LoVo (cell line): ENCODE results near the gene SYT15.
"Not testable (repeated sequence)": the region's sequence is repeated elsewhere in the genome, so short reads cannot be mapped to it uniquely, and the experiment has no call there.

Experiments used
- DNase-seq: peaks from one replicate; pipeline ENCODE4 v3.0.0-alpha.2; 2016; ENCODE audit warnings: low spot score

Gene SYT15

DNA sequence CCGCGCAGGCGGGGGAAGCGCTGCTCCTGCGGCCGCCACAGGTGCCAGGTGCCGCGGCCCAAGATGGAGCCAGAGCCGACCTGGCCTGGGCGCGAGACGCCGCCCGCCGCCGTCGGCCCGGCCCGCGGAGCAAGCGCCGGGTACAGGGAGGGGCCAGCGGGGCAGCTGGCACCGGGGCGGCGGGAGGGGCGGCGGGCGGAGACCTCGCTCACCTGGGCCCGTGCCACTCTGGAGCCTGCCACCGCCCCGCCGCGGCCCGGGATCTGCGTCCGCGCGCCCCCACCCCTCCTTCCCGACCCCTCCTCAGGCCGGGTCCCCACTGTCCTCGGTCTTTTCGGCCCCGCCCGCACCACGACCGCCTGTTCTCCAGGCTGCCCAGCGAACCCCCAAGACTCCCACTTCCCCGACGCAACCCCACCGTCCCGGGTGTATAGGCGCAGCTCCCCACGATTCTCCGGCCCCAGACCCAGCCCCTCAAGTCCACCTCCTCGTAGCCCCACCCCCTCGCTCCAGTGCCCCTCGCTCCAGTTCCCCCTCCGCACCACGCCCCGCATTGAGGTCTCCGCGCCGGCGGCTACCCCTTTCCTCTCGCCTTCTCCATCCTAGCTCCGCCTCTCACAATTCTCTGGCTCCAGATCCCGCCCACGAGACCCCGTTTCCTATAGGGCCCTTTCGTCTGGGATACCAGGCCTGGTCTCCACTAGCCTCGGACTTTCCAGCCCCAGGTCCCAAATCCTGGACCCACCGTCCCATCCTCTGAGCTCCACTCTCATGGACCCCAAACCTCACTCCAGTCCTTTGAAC, 22.2 kb upstream of the SYT15 start, which contains the start of gene GPRIN2:
GPRIN2 (minus strand) TSS at position 144 of the 804 bp plus-strand sequence. CDS start 5,922 bp downstream, outside the sequence.
- DNase-seq: peak; percentile 57

DNA sequence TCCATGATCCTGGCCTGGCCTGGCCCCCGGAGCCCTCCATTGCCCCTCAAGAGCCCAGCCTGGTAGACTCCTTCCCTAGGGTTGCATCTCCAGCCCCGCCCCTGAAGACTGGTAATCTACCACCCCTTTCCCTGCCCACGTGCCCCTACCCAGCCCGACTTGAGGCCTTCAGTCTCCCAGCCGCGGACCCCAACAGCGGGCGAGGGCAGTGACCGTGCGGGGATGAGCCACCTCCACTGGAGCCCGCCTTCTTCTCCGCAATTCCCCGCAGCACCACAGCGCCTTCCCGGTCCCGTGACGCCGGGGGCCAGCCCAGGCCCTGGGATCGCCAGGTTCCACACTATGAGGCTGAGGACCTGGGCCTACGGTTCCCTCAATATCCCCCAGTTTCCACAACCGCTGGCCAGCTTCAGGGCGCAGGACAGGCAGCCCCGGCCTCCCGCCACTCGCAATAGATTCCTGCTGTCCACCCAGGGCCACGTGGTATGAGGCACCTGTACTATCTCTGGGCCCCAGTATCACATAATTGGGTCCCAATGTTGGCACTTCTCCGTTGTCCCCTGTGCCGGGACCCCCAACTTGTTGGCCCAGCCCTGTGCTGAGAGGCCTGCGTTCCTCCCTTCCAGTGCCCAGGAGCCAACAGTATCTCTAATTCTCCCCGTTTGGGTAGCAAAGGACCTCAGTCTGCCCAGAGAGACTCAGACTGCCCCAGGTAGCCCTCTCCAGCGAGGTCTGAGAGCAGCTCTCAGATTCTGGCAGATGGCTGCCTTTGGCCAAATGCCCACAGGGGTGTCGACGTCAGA, 21.4 kb upstream of the SYT15 start:
- no peak for DNase-seq

DNA sequence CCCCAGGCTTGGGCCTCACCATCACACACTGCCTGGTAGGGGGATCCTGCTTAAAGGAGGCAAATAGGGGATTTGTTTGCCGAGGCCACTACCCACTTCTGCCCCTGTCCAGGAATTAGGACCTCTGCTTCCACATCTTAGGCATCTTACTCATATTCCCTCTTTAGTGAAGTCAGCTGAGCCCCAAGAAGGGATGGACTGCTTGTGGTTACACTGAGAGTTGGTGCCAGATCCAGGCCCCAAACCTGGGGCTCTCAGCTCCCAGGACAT, 20.9 kb upstream of the SYT15 start:
- DNase-seq: no peak

DNA sequence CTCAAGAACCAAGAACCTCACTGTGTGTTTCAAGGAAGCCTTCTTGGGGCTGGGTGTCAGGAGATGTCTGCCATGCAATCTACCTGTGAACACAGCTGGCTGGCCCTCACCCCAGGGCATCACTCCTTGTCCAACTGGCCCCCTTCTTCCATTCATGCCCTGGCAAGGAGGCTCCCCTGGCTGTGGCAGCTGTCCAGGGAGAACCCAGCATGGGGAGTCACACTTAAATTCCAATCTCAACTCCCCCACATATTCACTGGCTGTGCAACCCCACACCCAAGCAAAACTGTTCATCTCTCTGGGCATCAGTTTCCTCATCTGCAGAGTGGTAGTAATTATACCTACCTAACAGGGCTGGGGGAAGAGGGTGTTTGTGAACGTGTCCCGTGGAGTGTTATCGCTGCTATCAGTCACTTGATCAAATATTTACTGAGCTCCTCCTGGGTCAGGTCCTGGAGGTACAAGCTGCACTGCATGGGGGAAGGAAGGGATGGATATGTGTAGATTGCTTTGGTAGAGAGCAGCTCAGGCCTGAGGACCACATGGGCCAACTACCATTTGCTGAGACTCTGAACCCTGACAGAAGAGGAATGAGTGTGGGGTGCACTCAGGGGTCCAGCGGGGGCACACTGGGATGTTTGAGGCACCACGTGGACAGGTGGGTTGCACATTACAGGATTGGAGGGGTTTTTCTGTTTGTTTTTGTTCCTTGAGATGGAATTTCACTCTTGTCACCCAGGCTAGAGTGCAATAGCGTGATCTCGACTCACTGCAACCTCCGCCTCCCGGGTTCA, 20.3 kb upstream of the SYT15 start:
- no peak for DNase-seq

DNA sequence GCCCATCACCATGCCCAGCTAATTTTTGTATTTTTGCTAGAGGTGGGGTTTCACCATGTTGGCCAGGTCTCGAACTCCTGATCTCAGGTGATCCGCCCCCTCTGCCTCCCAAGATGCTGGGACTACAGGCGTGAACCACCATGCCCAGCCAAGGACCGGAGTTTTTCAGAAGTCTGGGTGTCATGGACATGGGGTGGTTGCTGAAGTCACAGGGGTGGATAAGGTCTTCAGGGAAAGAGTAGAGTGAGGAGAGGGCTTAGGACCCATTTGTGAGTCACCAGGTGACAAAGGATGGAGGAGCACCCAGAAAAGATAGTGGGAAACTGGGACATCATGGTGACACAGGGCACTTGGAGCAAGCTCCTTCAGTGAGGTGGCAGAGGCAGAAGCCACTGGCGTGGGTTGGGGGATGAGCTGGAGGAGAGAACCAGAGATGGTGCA, 19.7 kb upstream of the SYT15 start:
- DNase-seq: no peak

DNA sequence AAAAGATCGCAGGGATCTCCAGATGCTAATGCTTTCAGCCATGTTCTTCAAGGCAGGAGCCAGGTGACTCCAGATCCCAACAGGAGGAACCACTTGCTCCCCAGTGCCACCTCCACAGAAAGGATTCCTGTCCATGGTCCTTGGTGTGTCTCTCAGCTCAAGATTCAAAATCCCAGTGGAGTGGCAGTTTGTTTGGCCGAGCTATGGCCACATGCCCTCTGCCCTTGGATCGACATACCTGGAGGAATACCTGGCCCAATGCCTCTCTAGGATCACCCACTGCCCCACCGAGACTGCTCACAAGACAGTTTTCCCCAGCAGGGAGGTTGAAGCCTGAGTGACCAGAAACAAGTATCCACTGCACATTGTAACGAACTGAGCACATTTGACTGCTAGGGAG, 18.5 kb upstream of the SYT15 start:
- DNase-seq: no peak

DNA sequence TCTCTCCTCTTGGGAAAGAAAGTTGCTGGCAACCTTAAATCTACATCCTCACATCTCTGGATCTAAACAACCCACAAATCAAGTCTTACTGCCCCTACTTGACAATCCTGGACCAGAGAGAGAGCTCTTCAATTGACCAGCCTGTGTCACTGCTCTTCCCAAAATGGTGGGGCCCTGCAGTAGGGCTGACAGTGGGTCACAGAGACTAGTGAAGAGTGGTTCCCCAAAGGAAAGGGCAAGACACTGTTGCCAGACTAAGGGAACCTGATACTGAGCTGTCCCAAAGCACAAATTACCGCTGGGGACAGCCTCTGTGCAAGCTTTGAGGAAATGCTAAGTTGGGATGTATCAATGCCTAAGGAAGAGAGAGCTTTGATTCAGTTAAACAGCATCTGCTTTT, 18.0 kb upstream of the SYT15 start:
- no peak for DNase-seq

DNA sequence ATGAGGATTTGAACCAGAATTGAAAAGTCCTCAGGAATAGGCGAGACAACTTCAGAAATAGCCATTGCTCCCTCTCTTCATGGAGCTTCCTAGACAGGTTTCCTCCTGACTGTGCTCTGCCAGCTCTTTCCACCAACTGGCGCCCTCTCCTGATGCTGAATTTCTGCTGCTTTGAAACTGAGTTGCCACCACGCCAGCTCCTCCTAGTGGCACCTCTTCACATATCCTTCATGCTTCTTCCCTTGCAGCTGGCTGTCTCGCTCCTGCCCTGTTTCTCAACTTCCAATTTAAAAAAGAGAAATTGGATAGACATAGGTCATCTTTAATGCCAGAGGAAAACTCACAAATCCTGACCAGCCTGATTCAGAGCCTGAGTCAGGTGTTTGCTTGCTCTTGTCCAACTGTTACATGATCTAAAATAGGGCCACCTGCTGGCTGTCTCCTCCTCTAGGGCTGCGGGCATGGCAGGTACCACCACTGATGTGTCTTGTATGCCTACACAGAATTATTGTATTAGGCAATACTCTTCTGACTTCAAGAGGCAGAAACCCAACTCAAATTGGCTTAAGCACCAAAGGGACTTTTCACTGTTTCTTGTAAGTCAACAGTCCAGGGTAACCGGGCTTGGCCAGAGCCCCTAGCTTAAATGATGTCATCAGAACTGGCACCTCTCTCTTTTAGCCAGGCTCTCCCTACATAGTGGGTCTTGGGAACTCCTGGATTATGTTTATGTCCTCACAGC, 13.2 kb upstream of the SYT15 start:
- DNase-seq: peak; percentile 60

DNA sequence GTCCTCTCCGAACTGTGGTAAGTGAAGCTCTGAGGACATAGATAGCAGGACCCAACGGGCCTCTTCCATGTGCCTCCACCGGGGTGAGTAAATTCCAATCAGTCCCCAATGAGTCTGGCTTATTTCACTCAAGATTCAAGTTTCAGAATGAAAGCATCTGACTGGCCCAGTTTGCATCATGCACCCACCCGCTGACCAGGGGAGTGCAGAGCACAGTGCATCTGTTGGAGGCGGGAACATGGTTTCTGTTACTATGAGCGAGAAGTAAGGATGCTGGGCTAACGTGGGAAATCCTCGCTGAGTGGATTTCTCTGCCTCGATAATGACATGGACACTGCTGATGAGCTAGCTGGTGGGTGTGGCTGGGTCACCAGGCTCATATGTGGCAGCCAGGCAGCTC, 11.8 kb upstream of the SYT15 start:
- DNase-seq: not testable (repeated sequence)

DNA sequence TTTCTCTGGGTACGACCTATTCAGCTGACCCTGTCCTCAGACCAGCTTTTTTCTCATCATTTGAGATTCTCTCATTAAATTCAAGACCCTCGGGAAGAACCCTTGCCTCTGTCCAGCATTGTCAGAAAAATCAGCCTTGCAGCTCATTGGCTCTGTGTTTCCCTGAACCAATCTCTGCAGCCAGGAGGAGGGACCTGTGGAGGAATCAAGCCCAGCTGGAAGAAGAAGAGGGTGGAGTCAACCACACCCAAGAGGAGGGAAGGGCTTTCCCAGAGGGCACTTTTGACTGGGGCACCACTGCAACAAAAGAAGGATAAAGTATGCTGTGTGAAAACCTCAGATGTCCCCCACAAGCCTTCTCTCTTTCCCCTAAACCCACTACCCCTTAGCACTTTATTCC, 8.3 kb upstream of the SYT15 start:
- DNase-seq: not testable (repeated sequence)

DNA sequence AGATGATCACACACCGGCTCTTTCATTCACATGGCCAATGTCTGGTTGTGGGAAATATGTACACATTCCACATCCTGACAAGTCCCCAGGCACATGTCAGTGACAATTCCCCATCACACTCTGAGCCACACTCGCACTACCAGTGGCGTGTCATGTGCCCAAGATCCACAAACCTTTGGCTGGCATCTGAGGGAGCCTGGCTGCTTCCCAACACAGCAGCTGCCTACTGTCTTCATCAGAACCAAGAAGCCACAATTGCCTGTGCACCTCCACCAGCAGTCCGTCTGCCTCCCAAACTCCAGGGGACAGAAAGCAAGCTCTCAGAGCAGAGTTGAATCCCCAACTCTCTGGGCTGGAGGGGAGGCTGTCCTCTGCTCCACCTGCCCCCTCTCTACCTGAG, 6.2 kb upstream of the SYT15 start:
- DNase-seq: not testable (repeated sequence)

DNA sequence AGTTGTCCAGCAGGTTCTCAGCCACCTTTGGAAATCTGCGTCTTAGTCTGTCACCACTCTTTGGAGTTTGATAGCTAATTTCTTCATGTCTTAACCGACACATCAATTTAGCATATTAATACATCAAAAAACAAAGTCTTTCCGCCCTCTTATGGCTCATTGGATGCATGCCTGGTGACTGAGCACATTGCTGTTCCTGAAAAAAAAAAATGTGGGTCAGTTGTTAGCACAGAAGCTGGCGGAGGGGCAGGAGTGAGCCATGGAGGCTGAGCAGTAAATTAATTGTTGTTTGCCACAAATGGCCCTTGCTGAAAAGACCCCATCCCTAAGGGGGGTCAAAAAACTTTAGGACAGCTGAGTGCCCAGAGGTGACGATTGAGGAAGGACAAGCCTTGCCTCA, 5.6 kb upstream of the SYT15 start:
- DNase-seq: not testable (repeated sequence)

DNA sequence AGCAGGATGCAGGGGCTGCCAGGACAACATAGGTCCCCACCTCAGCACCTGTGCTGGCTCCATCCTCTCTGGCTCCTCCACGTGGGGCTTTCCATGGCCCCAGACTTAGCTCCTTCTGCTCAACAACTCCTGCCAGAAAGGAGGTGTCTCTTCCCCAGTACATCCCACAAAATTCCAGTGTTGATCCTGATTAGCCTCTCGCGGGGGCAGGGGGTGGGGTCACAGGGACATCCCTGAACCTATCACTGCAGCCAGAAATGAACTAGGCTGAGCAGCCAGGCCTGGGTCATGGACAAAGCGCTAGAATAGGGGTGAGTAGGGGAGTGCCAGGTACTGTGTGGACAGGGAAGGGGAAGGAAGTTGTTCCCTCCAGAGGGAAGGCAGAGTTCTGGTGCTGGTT, 5.0 kb upstream of the SYT15 start:
- DNase-seq: not testable (repeated sequence)

DNA sequence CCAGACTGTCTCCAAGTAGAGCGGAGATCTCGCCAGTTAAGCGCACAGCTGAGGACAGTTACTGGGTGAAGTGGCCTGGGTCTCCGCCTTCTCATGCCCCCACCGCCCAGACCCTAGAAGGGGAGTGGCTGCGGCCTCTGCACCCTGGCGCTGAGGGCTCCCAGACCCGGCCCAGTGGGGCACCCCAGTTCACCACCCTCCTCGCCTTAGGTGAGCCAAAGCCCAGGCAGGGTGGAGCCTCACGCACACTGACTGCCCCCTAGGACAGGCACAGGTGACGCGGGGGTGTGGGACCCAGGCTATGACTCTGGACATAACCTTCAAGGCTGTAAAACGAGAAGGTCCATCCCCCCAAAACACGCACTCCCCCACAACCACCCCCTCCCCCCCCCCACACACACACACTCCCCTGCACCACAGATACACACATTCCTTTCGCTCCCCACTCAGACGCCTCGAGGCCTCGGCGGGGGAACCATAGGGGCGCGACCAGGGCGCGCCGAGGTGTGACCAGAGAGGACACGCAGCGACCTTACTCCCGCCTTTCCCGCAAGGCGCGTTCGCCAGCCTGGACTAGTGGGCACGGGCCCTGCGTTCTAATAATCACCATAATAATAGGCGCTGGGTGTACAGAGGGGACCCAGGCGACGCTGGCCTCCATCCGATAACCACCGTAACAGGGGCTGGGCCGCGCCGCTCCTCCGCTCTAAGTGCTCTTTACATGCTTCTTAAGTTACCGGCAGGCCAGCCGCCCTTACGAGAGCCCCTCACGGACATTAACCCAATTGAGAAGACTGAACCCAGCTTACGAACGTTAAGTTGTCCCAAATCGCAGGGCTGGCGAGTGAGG, 1.1 kb upstream of the SYT15 start:
- DNase-seq: not testable (repeated sequence)

DNA sequence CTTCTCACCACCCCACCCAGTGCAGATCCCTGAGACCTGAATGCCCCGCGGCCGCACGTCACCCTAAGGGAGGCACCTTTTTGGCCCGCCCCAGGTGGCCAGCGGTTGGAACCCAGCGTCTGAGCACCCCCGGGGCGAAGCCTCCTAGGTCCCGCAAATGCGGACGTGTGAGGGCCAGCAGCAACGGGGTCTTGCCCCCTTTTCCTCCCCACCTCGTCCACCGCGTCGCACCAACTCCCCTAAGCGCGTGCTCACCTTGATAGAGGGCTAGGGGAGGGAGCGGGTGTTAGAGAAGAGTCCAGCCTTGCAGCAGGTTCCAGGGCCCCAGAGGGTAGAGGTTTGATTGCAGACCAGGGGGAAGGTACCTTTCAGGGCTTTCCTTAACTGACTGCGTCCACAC, 450 bp downstream of the SYT15 start:
- not testable (repeated sequence) for DNase-seq

DNA sequence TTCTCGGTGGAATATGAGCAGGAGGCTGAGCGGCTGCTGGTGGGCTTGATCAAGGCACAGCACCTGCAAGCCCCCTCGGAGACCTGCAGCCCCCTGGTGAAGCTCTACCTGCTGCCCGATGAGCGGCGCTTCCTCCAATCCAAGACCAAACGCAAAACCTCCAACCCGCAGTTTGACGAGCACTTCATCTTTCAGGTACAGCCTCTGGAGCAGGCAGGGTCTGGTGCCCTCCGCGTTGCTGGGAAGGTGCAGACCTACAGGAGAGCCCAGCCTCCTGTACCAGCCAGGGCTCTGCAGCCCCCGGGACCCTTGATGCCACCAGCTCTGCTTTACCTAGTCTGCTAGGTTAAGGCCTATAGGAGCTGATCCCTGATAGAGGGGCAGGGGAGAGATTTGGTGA, 3.1 kb downstream of the SYT15 start:
- DNase-seq: not testable (repeated sequence)

DNA sequence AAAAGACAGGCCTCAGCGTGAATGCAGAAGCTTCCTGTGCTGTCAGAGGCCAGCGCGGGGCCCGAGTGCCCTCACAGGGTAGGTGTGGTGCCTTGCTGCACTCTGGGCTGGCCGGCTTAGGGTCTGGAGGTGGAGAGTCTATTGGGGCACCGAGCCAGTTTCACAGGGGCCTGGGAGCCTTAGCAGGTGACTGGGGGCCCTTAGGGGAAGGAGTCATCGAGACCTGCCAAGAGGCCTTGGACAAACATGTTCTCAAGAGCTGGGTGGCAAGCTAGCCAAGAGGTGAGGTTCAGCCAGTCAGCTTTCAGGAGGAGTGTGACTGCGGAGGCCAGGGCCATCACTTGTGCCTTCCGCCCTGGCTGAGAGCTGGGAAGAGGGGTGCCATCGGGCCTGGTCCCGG, 3.6 kb downstream of the SYT15 start:
- not testable (repeated sequence) for DNase-seq

DNA sequence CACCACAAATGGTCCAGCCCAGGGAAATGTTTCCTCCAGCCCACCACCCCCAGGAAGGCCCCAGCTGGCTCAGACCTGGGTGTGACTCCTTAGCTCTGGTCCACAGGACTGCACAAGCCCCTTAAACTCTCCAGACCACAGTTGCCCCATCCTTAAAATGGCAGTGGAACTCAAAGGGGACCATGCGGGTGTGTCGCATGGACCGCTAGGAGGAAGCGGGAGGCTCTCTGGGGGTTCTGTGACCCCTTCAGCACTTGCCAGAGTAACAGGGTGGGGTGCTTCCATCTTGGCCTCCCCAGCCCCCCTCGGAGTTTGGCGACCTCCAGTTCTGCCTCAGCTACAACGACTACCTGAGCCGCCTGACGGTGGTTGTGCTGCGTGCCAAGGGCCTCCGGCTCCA, 5.3 kb downstream of the SYT15 start:
- not testable (repeated sequence) for DNase-seq

DNA sequence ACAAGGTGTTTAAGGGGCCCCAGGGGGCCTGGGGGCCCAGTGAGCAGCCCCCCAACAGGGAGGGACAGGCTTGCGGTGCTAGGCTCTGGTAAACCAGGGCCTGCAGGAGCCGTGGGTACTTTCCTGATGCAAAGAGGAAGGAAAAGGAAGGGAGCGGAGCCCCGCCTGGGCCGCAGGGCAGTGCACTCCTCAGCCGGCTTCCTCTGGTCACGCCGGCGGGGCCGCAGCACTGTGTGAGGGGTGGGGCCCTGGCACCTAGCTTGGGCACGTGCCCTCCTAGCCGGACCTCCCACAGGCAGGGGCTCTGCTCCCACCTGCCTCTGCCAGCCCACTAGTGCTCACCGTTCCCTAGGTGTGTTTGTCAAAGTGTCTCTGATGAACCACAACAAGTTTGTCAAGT, 6.3 kb downstream of the SYT15 start:
- not testable (repeated sequence) for DNase-seq

DNA sequence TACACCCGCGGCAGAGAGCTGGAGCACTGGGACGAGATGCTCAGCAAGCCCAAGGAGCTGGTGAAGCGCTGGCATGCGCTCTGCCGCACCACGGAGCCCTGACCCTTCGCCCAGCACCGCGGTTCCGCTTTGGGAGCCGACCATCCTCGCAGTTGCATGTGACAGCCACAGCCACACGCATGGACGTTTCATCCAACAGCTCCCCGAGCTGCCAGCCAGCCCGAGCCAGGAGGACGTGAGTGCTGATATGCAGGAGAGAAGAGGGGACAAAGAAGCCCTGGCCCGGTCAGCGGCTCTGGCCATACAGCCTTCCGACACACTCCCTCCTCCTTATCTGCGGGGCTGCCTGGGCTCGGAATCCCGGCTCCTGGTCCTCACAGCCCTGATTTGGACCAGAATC, 8.6 kb downstream of the SYT15 start:
- not testable (repeated sequence) for DNase-seq

DNA sequence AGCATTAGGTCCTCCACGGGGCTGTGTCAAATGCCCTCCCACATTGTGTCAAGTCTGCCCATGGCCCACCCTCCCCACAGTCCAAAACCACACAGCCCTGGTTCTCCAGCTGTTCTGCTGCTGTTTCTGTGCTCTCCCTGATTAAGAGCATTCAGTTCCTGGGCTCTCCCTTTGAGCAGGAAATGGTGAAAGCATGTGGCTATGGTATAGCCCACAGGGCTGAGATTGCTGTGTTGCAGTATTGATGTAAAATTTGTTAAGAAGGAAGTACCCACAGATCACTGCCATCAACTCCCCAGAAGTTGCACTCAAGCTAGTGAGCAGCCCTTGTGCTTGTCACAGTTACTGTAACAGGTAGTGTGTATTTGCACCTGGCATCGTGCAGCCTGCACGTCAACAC, 9.3 kb downstream of the SYT15 start:
- DNase-seq: not testable (repeated sequence)
